Endothelial cell of umbilical vein (primary cell): Measurements from ENCODE around the gene CCDC61. TPM values are rescaled to one million over a fixed set of nuclear protein-coding genes. Genes with fewer than 3 reads are reported as not detected.

Experiments
- BruUV-seq: library from RNA; stranded (reverse); fragments of 400-500 nt; replicated peaks from 2 replicates; lab custom pipeline; 2021; lab: Mats Ljungman, UMichigan
- CTCF ChIA-PET: fragments of 300-600, 350-600 bp; sonication (Branson Sonifier 250); formaldehyde crosslinking; loops from one replicate; lab custom pipeline; 2021; ENCODE audit warnings: antibody characterized with exemption, inconsistent platforms; lab: Charles Lee
- POLR2A ChIA-PET: fragments of 300-600, 350-600 bp; sonication (Branson Sonifier 250); formaldehyde crosslinking; loops from one replicate; lab custom pipeline; 2021; ENCODE audit warnings: antibody characterized with exemption, inconsistent platforms; lab: Charles Lee
- DNase-seq: peaks from one replicate; pipeline ENCODE4 v3.0.0-alpha.2; 2011; ENCODE audit warnings: low read depth, low spot score
- FAIRE-seq: peaks from 2 replicates; lab custom pipeline; 2011; peaks lifted over from hg19 to GRCh38; lab: Jason Lieb, UNC
- H2AFZ ChIP-seq: 2 replicates; pipeline ENCODE4 v1.6.0; 2012; ENCODE audit warnings: low read depth, low read length, control low read depth, inconsistent platforms
- H3K27ac ChIP-seq: 2 replicates; pipeline ENCODE4 v1.5.1; 2011; ENCODE audit warnings: low read depth, mild to moderate bottlenecking, control low read depth, low read length, moderate library complexity; ENCODE audit not compliant: insufficient read depth
- H3K27me3 ChIP-seq, 2 experiments: 2 replicates each; pipeline versions ENCODE4 v1.6.0 to v1.6.1; 2011; ENCODE audit warnings: low read length in 2 of 2, mixed read lengths in 1 of 2; ENCODE audit not compliant: control insufficient read depth in 2 of 2, insufficient read depth in 2 of 2
- H3K36me3 ChIP-seq, 2 experiments: 2 replicates in 1 of 2; 3 replicates in 1 of 2; pipeline ENCODE4 v1.5.1; 2011; ENCODE audit warnings: low read length in 2 of 2, mild to moderate bottlenecking in 1 of 2, moderate library complexity in 1 of 2; ENCODE audit not compliant: control insufficient read depth in 2 of 2, insufficient read depth in 2 of 2; ENCODE audit errors: extremely low read depth in 1 of 2
- H3K4me1 ChIP-seq: 3 replicates; pipeline ENCODE4 v1.5.1; 2011; ENCODE audit warnings: mild to moderate bottlenecking, low read length; ENCODE audit not compliant: control insufficient read depth, insufficient read depth; ENCODE audit errors: extremely low read depth
- H3K4me2 ChIP-seq: 2 replicates; pipeline ENCODE4 v1.6.1; 2011; ENCODE audit warnings: low read length, control low read depth, mixed read lengths; ENCODE audit not compliant: insufficient read depth
- H3K4me3 ChIP-seq, 3 experiments: fragments of 200-600 bp in 1 of 3; sonication (generic), shearing (Covaris generic) in 1 of 3; replicated peaks in 1 of 3; 2 replicates each; pipeline ENCODE4 v1.5.1; 2011 to 2016; ENCODE audit warnings: control low read depth in 3 of 3, low read length in 3 of 3, mild to moderate bottlenecking in 2 of 3, inconsistent platforms in 1 of 3, low read depth in 1 of 3, moderate library complexity in 1 of 3; ENCODE audit not compliant: insufficient read depth in 1 of 3
- H3K79me2 ChIP-seq: 2 replicates; pipeline ENCODE4 v1.6.0; 2012; ENCODE audit warnings: low read length, inconsistent platforms; ENCODE audit not compliant: control insufficient read depth, insufficient read depth
- H3K9ac ChIP-seq: replicated peaks from 2 replicates; pipeline ENCODE3; 2011; ENCODE audit warnings: low read length, control low read depth; ENCODE audit not compliant: insufficient read depth; ENCODE audit errors: extremely low read depth
- H3K9me1 ChIP-seq: replicated peaks from 3 replicates; pipeline ENCODE4 v1.6.0; 2011; ENCODE audit warnings: mild to moderate bottlenecking, low read length; ENCODE audit not compliant: control insufficient read depth, insufficient read depth; ENCODE audit errors: extremely low read depth
- H3K9me3 ChIP-seq: replicated peaks from 2 replicates; pipeline ENCODE4 v1.5.1; 2012; ENCODE audit warnings: low read length, inconsistent platforms; ENCODE audit not compliant: control insufficient read depth, insufficient read depth
- H4K20me1 ChIP-seq: replicated peaks from 2 replicates; pipeline ENCODE3; 2011; ENCODE audit warnings: mild to moderate bottlenecking, low read length; ENCODE audit not compliant: control insufficient read depth, insufficient read depth; ENCODE audit errors: extremely low read depth
- EZH2 ChIP-seq: IDR thresholded peaks from 2 replicates; pipeline ENCODE4 v1.6.1; 2012; ENCODE audit warnings: borderline replicate concordance, low read depth, mild to moderate bottlenecking, moderate library complexity, low read length, inconsistent platforms; ENCODE audit not compliant: severe bottlenecking
- FOS ChIP-seq: IDR thresholded peaks from 2 replicates; pipeline ENCODE4 v1.6.1; 2011; ENCODE audit warnings: mild to moderate bottlenecking, low read length, moderate library complexity, borderline replicate concordance; ENCODE audit not compliant: insufficient read depth
- GATA2 ChIP-seq: IDR thresholded peaks from 2 replicates; pipeline ENCODE4 v1.7.0; 2011; ENCODE audit warnings: low read depth, mild to moderate bottlenecking, moderate library complexity, mixed read lengths, low read length; ENCODE audit not compliant: insufficient read length, insufficient read depth
- JUN ChIP-seq: IDR thresholded peaks from 2 replicates; pipeline ENCODE4 v1.6.1; 2011; ENCODE audit warnings: borderline replicate concordance, low read depth; ENCODE audit not compliant: insufficient read length, insufficient read depth
- MYC ChIP-seq: IDR thresholded peaks from one replicate; pipeline ENCODE4 v1.6.1; 2011; ENCODE audit warnings: mild to moderate bottlenecking, low read depth, low read length
- POLR2A ChIP-seq: IDR thresholded peaks from 2 replicates; pipeline ENCODE4 v1.6.1; 2012; ENCODE audit warnings: low read depth, mild to moderate bottlenecking, control low read depth, low read length
- POLR2AphosphoS5 ChIP-seq: IDR thresholded peaks from 2 replicates; pipeline ENCODE4 v1.6.1; 2012; ENCODE audit warnings: low read depth, mild to moderate bottlenecking, control low read depth, low read length, moderate library complexity; ENCODE audit not compliant: insufficient read depth
- dilution Hi-C: fragments of 300-500 bp; cut with MboI; formaldehyde crosslinking; loops from one replicate; pipeline ENCODE4 v1.15.0; 2019; ENCODE audit warnings: low sequenced_read_pairs; ENCODE audit not compliant: extremely low pct_ligation_motif_present
- intact Hi-C: fragments of 100-400 bp; cut with micrococcal nuclease; formaldehyde crosslinking; loops from one replicate; pipeline ENCODE4 v1.10.0; 2022
- polyA plus RNA-seq, 4 experiments: library from polyadenylated mRNA; depleted of rRNA in 3 of 4; stranded (reverse) in 3 of 4; unstranded in 1 of 4; fragments of >200 nt; gene quantifications; 2 replicates each; pipeline versions ENCODE4 v1.2.1 to v1.2.3, GENCODE V29; 2011 to 2012; ENCODE audit warnings: missing spikeins in 1 of 4
- total RNA-seq: library from RNA; stranded (reverse); gene quantifications from 2 replicates; pipeline ENCODE4 v1.2.3, GENCODE V29; 2021
- TF ChIP-seq, protein P1 (sequence below), 2 donors: IDR thresholded peaks; 1 replicate in 1 of 2; 2 replicates in 1 of 2; pipeline ENCODE4 v1.5.1; 2011; ENCODE audit warnings: low read length in 2 of 2, mild to moderate bottlenecking in 2 of 2, moderate library complexity in 2 of 2, control low read depth in 1 of 2, inconsistent platforms in 1 of 2, low read depth in 1 of 2; ENCODE audit not compliant: insufficient read depth in 1 of 2; ENCODE audit errors: extremely low read depth in 1 of 2
- TF ChIP-seq, protein P2 (sequence below): IDR thresholded peaks from 2 replicates; pipeline ENCODE4 v1.6.1; 2011; ENCODE audit not compliant: insufficient read depth, insufficient read length

CCDC61 gene
- total and polyA plus RNA-seq, 2 donors (not counting 3 experiments of a cell fraction or from before 2014, with no cell fraction given): 10.3 to 20.1 TPM

DNA sequence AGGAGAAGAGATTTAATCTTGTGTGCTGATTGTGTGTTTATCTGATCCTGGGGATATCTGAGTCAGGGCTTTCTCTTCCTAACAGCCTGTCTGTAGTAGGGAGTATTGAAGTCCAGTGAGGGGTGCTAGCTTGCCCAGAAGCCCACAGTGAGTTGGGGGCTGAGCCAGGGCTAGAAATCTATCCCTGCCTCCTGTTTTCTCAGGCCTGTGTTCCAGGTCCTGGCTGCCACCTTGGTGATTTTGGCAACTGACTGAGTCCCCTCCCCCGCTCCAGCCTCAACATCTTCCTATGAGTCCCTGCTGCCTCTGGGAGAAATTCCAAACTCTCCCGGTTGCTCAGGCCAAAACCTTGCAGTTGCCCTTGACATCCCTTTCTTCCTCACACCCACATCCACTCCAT, 13.9 kb upstream of the CCDC61 start:
- Histone ChIP-seq H3K9me3 (no peaks in the 10 kb centered on the region), H4K20me1 (no peaks in the 10 kb centered on the region), H3K27ac (no peak overlapping the region), H3K9me1 (no peaks in the 10 kb centered on the region), H3K4me1 (no peaks in the 10 kb centered on the region), H3K36me3 (no peaks in the 10 kb centered on the region), H3K9ac (no peak overlapping the region), H2AFZ (no peak overlapping the region), H3K27me3 (peaks cover 2% of the 10 kb centered on the region in 2 experiments), H3K4me3 (no peak overlapping the region), H3K79me2 (no peaks in the 10 kb centered on the region), H3K4me2 (no peak overlapping the region)
- no TSS peak for BruUV-seq
- DNase-seq: no peak
- FAIRE-seq: no peak
- intact Hi-C loops (no loop called here), dilution Hi-C loops (no loop called here)
- ChIA-PET POLR2A (no interaction called here), CTCF (no interaction called here)
- TF ChIP-seq JUN (no peak), POLR2A (no peak), FOS (no peak), EZH2 (no peak), MYC (no peak), GATA2 (no peak), POLR2AphosphoS5 (no peak)
- TF ChIP-seq, protein P1, sequence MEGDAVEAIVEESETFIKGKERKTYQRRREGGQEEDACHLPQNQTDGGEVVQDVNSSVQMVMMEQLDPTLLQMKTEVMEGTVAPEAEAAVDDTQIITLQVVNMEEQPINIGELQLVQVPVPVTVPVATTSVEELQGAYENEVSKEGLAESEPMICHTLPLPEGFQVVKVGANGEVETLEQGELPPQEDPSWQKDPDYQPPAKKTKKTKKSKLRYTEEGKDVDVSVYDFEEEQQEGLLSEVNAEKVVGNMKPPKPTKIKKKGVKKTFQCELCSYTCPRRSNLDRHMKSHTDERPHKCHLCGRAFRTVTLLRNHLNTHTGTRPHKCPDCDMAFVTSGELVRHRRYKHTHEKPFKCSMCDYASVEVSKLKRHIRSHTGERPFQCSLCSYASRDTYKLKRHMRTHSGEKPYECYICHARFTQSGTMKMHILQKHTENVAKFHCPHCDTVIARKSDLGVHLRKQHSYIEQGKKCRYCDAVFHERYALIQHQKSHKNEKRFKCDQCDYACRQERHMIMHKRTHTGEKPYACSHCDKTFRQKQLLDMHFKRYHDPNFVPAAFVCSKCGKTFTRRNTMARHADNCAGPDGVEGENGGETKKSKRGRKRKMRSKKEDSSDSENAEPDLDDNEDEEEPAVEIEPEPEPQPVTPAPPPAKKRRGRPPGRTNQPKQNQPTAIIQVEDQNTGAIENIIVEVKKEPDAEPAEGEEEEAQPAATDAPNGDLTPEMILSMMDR (IDR thresholded peaks at IDR 0.05; ENCODE audit: extremely low read depth in 1 of 2, insufficient read depth in 1 of 2, low read depth in 1 of 2, low read length in 2 of 2): no peak
- TF ChIP-seq, protein P2, sequence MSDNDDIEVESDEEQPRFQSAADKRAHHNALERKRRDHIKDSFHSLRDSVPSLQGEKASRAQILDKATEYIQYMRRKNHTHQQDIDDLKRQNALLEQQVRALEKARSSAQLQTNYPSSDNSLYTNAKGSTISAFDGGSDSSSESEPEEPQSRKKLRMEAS: no peak
